Breast epithelium (tissue), 3 donors: ENCODE data around the gene PNPLA5.

ENCODE experiments used
- CTCF ChIP-seq, 3 donors: fragments of 450-650 bp; IDR thresholded peaks; one replicate each; pipeline ENCODE4 v1.5.1; 2016 to 2017; ENCODE audit warnings: antibody characterized with exemption in 3 of 3, mild to moderate bottlenecking in 3 of 3, moderate library complexity in 3 of 3
- POLR2A ChIP-seq: fragments of 450-650 bp; IDR thresholded peaks from one replicate; pipeline ENCODE4 v1.6.1; 2016; ENCODE audit warnings: antibody characterized with exemption, mild to moderate bottlenecking, moderate library complexity
- POLR2AphosphoS5 ChIP-seq, 3 donors: sonication (generic); formaldehyde crosslinking; IDR thresholded peaks; one replicate each; pipeline ENCODE4 v1.6.1; 2017; ENCODE audit warnings: antibody characterized with exemption in 3 of 3

GRCh38 chr22:43858156-43858895, 33.5 kb downstream of the PNPLA5 start:
- TF ChIP-seq CTCF (IDR thresholded peaks at IDR 0.05) (no peak), POLR2A (no peak), POLR2AphosphoS5 (IDR thresholded peaks at IDR 0.05) (no peak)
